GM19467 (cell line): Measurements from ENCODE around the gene PAQR8.

Source experiments
- ATAC-seq: cut with Tn5 transposase; IDR thresholded peaks from one replicate; pipeline ENCODE4 v1.9.1; 2021; ENCODE audit warnings: mild to moderate bottlenecking, moderate library complexity; ENCODE audit not compliant: unreplicated experiment

PAQR8 gene

GRCh38 chr6:52457096-52457495, 95.1 kb downstream of the PAQR8 start:
- no peak for ATAC-seq
